HepG2 (cell line): ENCODE measurements around the gene ZNF507. TPM values are rescaled to one million over a fixed set of nuclear protein-coding genes. Genes with fewer than 3 reads are reported as not detected.

Experiments
- ATAC-seq: fragments of 200-7000 bp; cut with Tn5 transposase; 3 replicates; pipeline ENCODE4 v1.9.1; 2020; ENCODE audit warnings: mild to moderate bottlenecking, moderate library complexity
- BruUV-seq: library from RNA; stranded (reverse); fragments of 400-500 nt; replicated peaks from 2 replicates; lab custom pipeline; 2021; lab: Mats Ljungman, UMichigan
- CTCF ChIA-PET: fragments of 300-600 bp; formaldehyde crosslinking; extraction: SDS; loops from one replicate; lab custom pipeline; 2021; ENCODE audit warnings: low total read pairs, inconsistent platforms, low intra/inter-chr PET ratio; lab: Yijun Ruan, JAX
- POLR2A ChIA-PET: fragments of 350-600 bp; sonication (Branson Sonifier 250); formaldehyde crosslinking; loops from one replicate; lab custom pipeline; 2020; ENCODE audit warnings: antibody characterized with exemption, inconsistent platforms; lab: Yijun Ruan, JAX
- DNase-seq: peaks from one replicate; pipeline ENCODE4 v3.0.0-alpha.2; 2015; ENCODE audit warnings: low spot score
- FAIRE-seq: peaks from 3 replicates; lab custom pipeline; 2011; peaks lifted over from hg19 to GRCh38; lab: Jason Lieb, UNC
- H2AFZ ChIP-seq: one replicate; pipeline ENCODE4 v1.6.1; 2011; ENCODE audit warnings: low read length, inconsistent platforms
- H3K27ac ChIP-seq: fragments of 300-600 bp; 3 replicates; pipeline ENCODE4 v1.8.0; 2011; ENCODE audit warnings: mixed run types, mild to moderate bottlenecking, mixed read lengths, low read length, inconsistent platforms; ENCODE audit not compliant: insufficient read depth; ENCODE audit errors: extremely low read length
- H3K27me3 ChIP-seq, 2 experiments: fragments of 200-600 bp in 1 of 2; 2 replicates in 1 of 2; 3 replicates in 1 of 2; pipeline versions ENCODE4 v1.6.0 to v1.8.0; 2011; ENCODE audit warnings: low read length in 2 of 2, mild to moderate bottlenecking in 2 of 2, moderate library complexity in 2 of 2, inconsistent platforms in 1 of 2; ENCODE audit not compliant: insufficient read depth in 2 of 2, control insufficient read depth in 1 of 2
- H3K36me3 ChIP-seq, 2 experiments: fragments of 200-600 bp in 1 of 2; replicated peaks in 1 of 2; 2 replicates in 1 of 2; 3 replicates in 1 of 2; pipeline versions ENCODE4 v1.5.1 to v1.8.0; 2011; ENCODE audit warnings: low read length in 2 of 2, inconsistent platforms in 1 of 2; ENCODE audit not compliant: insufficient read depth in 2 of 2, control insufficient read depth in 1 of 2
- H3K4me1 ChIP-seq: 2 replicates; pipeline ENCODE4 v1.5.1; 2012; ENCODE audit warnings: low read length, inconsistent platforms; ENCODE audit not compliant: insufficient read depth
- H3K4me2 ChIP-seq: 2 replicates; pipeline ENCODE4 v1.6.0; 2011; ENCODE audit warnings: low read depth, low read length, inconsistent platforms
- H3K4me3 ChIP-seq, 3 experiments: fragments of 200-600 bp in 1 of 3; sonication (generic), shearing (Covaris generic) in 1 of 3; replicated peaks in 1 of 3; 2 replicates each; pipeline ENCODE4 v1.5.1; 2011 to 2016; ENCODE audit warnings: low read length in 3 of 3, inconsistent platforms in 2 of 3, low read depth in 2 of 3, mild to moderate bottlenecking in 2 of 3, control low read depth in 1 of 3, mixed read lengths in 1 of 3; ENCODE audit not compliant: insufficient read depth in 1 of 3
- H3K79me2 ChIP-seq: one replicate; pipeline ENCODE4 v1.6.1; 2011; ENCODE audit warnings: low read length, inconsistent platforms; ENCODE audit not compliant: insufficient read depth
- H3K9ac ChIP-seq: 2 replicates; pipeline ENCODE4 v1.6.0; 2011; ENCODE audit warnings: mild to moderate bottlenecking, low read depth, low read length, inconsistent platforms; ENCODE audit not compliant: insufficient read depth
- H3K9me3 ChIP-seq: 2 replicates; pipeline ENCODE4 v1.5.1; 2012; ENCODE audit warnings: mild to moderate bottlenecking, low read length
- H4K20me1 ChIP-seq: 2 replicates; pipeline ENCODE4 v1.6.0; 2011; ENCODE audit warnings: inconsistent platforms, mild to moderate bottlenecking, low read length, moderate library complexity; ENCODE audit not compliant: insufficient read depth
- CENPX ChIP-seq: sonication (generic); formaldehyde crosslinking; IDR thresholded peaks from 2 replicates; pipeline ENCODE4 v1.9.0; 2021; ENCODE audit warnings: mild to moderate bottlenecking, missing genetic modification reagents, moderate library complexity
- CHD2 ChIP-seq: IDR thresholded peaks from 2 replicates; pipeline ENCODE4 v1.6.1; 2011; ENCODE audit warnings: low read depth, low read length, improper control_type of control experiment
- IRF1 ChIP-seq: sonication (generic); formaldehyde crosslinking; IDR thresholded peaks from 2 replicates; pipeline ENCODE4 v1.4.0; 2020; ENCODE audit warnings: low read depth, mild to moderate bottlenecking, missing genetic modification reagents
- JARID2 ChIP-seq: sonication (generic); formaldehyde crosslinking; IDR thresholded peaks from 2 replicates; pipeline ENCODE4 v1.8.1; 2023; ENCODE audit warnings: missing genetic modification reagents, inconsistent platforms; ENCODE audit not compliant: insufficient replicate concordance
- MEF2D ChIP-seq: sonication (generic); formaldehyde crosslinking; IDR thresholded peaks from 2 replicates; pipeline ENCODE4 v1.5.1; 2020; ENCODE audit warnings: mild to moderate bottlenecking, missing genetic modification reagents
- NFYC ChIP-seq: IDR thresholded peaks from 2 replicates; pipeline ENCODE4 v1.6.1; 2016; ENCODE audit warnings: missing genetic modification reagents, missing compliant biosample characterization
- RNF219 ChIP-seq: sonication (generic); formaldehyde crosslinking; IDR thresholded peaks from 2 replicates; pipeline ENCODE4 v1.5.0; 2020; ENCODE audit warnings: mild to moderate bottlenecking, missing genetic modification reagents
- SALL2 ChIP-seq: sonication (generic); formaldehyde crosslinking; IDR thresholded peaks from 2 replicates; pipeline ENCODE4 v1.8.1; 2023; ENCODE audit warnings: mild to moderate bottlenecking, missing genetic modification reagents, inconsistent platforms
- SETDB1 ChIP-seq: sonication (generic); formaldehyde crosslinking; IDR thresholded peaks from 2 replicates; pipeline ENCODE4 v1.5.1; 2020; ENCODE audit warnings: missing genetic modification reagents, mild to moderate bottlenecking, borderline replicate concordance
- SOX5 ChIP-seq: IDR thresholded peaks from 2 replicates; pipeline ENCODE4 v1.6.1; 2016; ENCODE audit warnings: borderline replicate concordance
- SRY ChIP-seq: sonication (generic); formaldehyde crosslinking; IDR thresholded peaks from 2 replicates; pipeline ENCODE4 v1.8.0; 2022; ENCODE audit warnings: mild to moderate bottlenecking, missing genetic modification reagents
- TOPORS ChIP-seq: sonication (generic); formaldehyde crosslinking; IDR thresholded peaks from 2 replicates; pipeline ENCODE4 v1.8.0; 2023; ENCODE audit warnings: mild to moderate bottlenecking, missing genetic modification reagents
- ZBTB2 ChIP-seq: sonication (generic); formaldehyde crosslinking; IDR thresholded peaks from 2 replicates; pipeline ENCODE4 v1.8.0; 2022; ENCODE audit warnings: low read depth, missing genetic modification reagents
- ZFP36L2 ChIP-seq: sonication (generic); formaldehyde crosslinking; IDR thresholded peaks from 2 replicates; pipeline ENCODE4 v1.4.0; 2020; ENCODE audit warnings: missing genetic modification reagents
- ZNF296 ChIP-seq: sonication (generic); formaldehyde crosslinking; conservative IDR thresholded peaks from 2 replicates; pipeline ENCODE4 v1.5.0; 2020; ENCODE audit warnings: mild to moderate bottlenecking, missing genetic modification reagents
- ZNF75D ChIP-seq: sonication (generic); formaldehyde crosslinking; IDR thresholded peaks from 2 replicates; pipeline ENCODE4 v1.8.1; 2023; ENCODE audit warnings: missing genetic modification reagents, mild to moderate bottlenecking, borderline replicate concordance
- ZNF776 ChIP-seq: sonication (generic); formaldehyde crosslinking; IDR thresholded peaks from 2 replicates; pipeline ENCODE4 v1.4.0; 2020; ENCODE audit warnings: mild to moderate bottlenecking, missing genetic modification reagents
- WGBS: methylation state at CpG from one replicate; pipeline ENCODE4 v1.1.6; 2017; ENCODE audit warnings: low lambda C conversion rate; 5-methylcytosine and 5-hydroxymethylcytosine counted together
- in situ Hi-C: cut with HindIII; loops from 2 replicates; pipeline ENCODE4 v1.10.0; 2017; ENCODE audit warnings: low pct_unique_long_range_greater_than_20kb; ENCODE audit not compliant: extremely low pct_ligation_motif_present
- intact Hi-C: fragments of 100-400 bp; cut with micrococcal nuclease; formaldehyde crosslinking; loops from one replicate; pipeline ENCODE4 v1.10.0; 2022; ENCODE audit not compliant: unreplicated experiment
- polyA plus RNA-seq, 8 experiments: library from polyadenylated mRNA; depleted of rRNA in 3 of 8; stranded (reverse) in 7 of 8; unstranded in 1 of 8; fragments of >200 nt; fragmentation: Illumina TruSeq in 4 of 8; extraction: Trizol in 4 of 8; gene quantifications; 2 replicates each; pipeline versions ENCODE4 v1.2.1 to v1.2.3, GENCODE V29; 2011 to 2016; ENCODE audit warnings: low read depth in 4 of 8, missing spikeins in 1 of 8, mixed read lengths in 1 of 8; ENCODE audit not compliant: insufficient read depth in 1 of 8
- total RNA-seq, 5 experiments: library from RNA; depleted of rRNA; stranded (reverse); fragments of >200 nt; fragmentation: Illumina TruSeq; extraction: Trizol; gene quantifications; 2 replicates each; pipeline ENCODE4 v1.2.3, GENCODE V29; 2016; ENCODE audit warnings: low read depth in 1 of 5

The ZNF507 gene
- total and polyA plus RNA-seq, 2 of the 13 experiments (the other 11 are each of a cell fraction or from before 2014, with no cell fraction given), result 7.3 to 10.9 TPM

- Histone ChIP-seq H3K4me2 (no peak overlapping the region), H3K4me1 (peaks cover 49% of the 10 kb centered on the region), H3K36me3 (peaks cover 4 to 46% of the 10 kb centered on the region in 2 experiments; a peak in 3 of 5 replicates), H3K9me3 (no peaks in the 10 kb centered on the region), H3K27me3 (no peaks in the 10 kb centered on the region), H3K79me2 (peaks cover 73% of the 10 kb centered on the region), H3K27ac (no peak overlapping the region), H4K20me1 (no peaks in the 10 kb centered on the region; the same call in 1 of the 2 replicates), H2AFZ (no peak overlapping the region), H3K4me3 (no peak overlapping the region), H3K9ac (no peak overlapping the region)
- FAIRE-seq (no peak), ATAC-seq (no peak), DNase-seq (no peak)
- no TSS peak for BruUV-seq
- WGBS, result 85% methylated on average over 6 of the region's 6 CpGs
- POLR2A ChIA-PET, result no interaction called here
- no peak for TF ChIP-seq ZBTB2 (CRISPR knock-in tag)
- no peak for TF ChIP-seq TOPORS (CRISPR knock-in tag)
- TF ChIP-seq ZFP36L2 (CRISPR knock-in tag), result no peak
- TF ChIP-seq SETDB1 (CRISPR knock-in tag), result no peak
- no peak for TF ChIP-seq ZNF776
- no peak for TF ChIP-seq ZNF75D (CRISPR knock-in tag)
- no peak for TF ChIP-seq SRY
- no peak for TF ChIP-seq ZNF296 (CRISPR knock-in tag)
- TF ChIP-seq CHD2, result no peak
- no peak for TF ChIP-seq SALL2 (CRISPR knock-in tag)
- no peak for TF ChIP-seq MEF2D (CRISPR knock-in tag)
- TF ChIP-seq JARID2 (CRISPR knock-in tag), result no peak
- no peak for TF ChIP-seq NFYC (CRISPR knock-in tag)
- TF ChIP-seq RNF219 (CRISPR knock-in tag), result no peak
- no peak for TF ChIP-seq SOX5
- TF ChIP-seq CENPX (CRISPR knock-in tag), result no peak
- no peak for TF ChIP-seq IRF1 (CRISPR knock-in tag)
- CTCF ChIA-PET, result no interaction called here
- intact Hi-C loops, result no loop called here
- in situ Hi-C loops, result no loop called here
Observed at GRCh38 chr19:32367063-32367462, 21.7 kb downstream of the ZNF507 start.
